Muscle of arm (tissue), 12 donors: ENCODE measurements around the gene CNFN. TPM values are rescaled to one million over a fixed set of nuclear protein-coding genes. Genes with fewer than 3 reads are reported as not detected.
"Not testable (repeated sequence)": the region's sequence is repeated elsewhere in the genome, so short reads cannot be mapped to it uniquely, and the experiment has no call there.

Source experiments
- DNase-seq: peaks from one replicate; pipeline ENCODE4 v3.0.0-alpha.2; 2013
- polyA plus RNA-seq, 12 donors: library from polyadenylated mRNA; unstranded; fragments of 120-200 nt; gene quantifications; one replicate each; pipeline ENCODE4 v1.2.1, GENCODE V29; 2013; ENCODE audit not compliant: insufficient read length in 12 of 12

Gene CNFN
- polyA plus RNA-seq, 12 donors: 0.47 to 4.1 (median 0.61) TPM; not detected in 7

- DNase-seq: no peak
Measured at GRCh38 chr19:42351079-42351735, 38.9 kb downstream of the CNFN start.

- DNase-seq: no peak
Measured at GRCh38 chr19:42350417-42350816, 39.7 kb downstream of the CNFN start.

GRCh38 chr19:42349378-42350107 is 40.6 kb downstream of the CNFN start:
- DNase-seq: no peak

- no peak for DNase-seq
Measured at GRCh38 chr19:42348211-42348610, 41.9 kb downstream of the CNFN start.

- DNase-seq: no peak
Measured at GRCh38 chr19:42345191-42345812, 44.8 kb downstream of the CNFN start.

- no peak for DNase-seq
Measured at GRCh38 chr19:42344336-42344893, 45.7 kb downstream of the CNFN start.

- DNase-seq: no peak
Measured at GRCh38 chr19:42343344-42344110, 46.6 kb downstream of the CNFN start.

GRCh38 chr19:42339922-42340321 is 50.2 kb downstream of the CNFN start:
- DNase-seq: not testable (repeated sequence)

- DNase-seq: not testable (repeated sequence)
Measured at GRCh38 chr19:42339126-42339860, 50.8 kb downstream of the CNFN start.

Other genes with a start within 250 kb of the CNFN start
- gene DEDD2, start 172.6 kb downstream of the CNFN start, polyA plus RNA-seq: 10 to 100 TPM in 9 of 12 donors, 1 to 10 TPM in 1, not detected in 2; 9.9 to 17.4 (median 12.0) TPM
- gene ZNF526, start 170.0 kb downstream of the CNFN start, polyA plus RNA-seq: 1 to 10 TPM in 11 of 12 donors, not detected in 1; 4.5 to 8.4 (median 6.8) TPM
- 10 to 100 TPM in 11 of 12 donors, not detected in 1; 36.1 to 84.0 (median 42.9) TPM for gene GSK3A, start 147.7 kb downstream of the CNFN start, polyA plus RNA-seq
- gene ERF, start 135.2 kb downstream of the CNFN start, polyA plus RNA-seq: 10 to 100 TPM in 11 of 12 donors, not detected in 1; 27.1 to 66.4 (median 32.7) TPM
- gene CIC, start 121.0 kb downstream of the CNFN start, polyA plus RNA-seq: 10 to 100 TPM in 11 of 12 donors, not detected in 1; 25.3 to 66.6 (median 31.6) TPM
- gene PRR19, start 88.2 kb downstream of the CNFN start, polyA plus RNA-seq: 1 to 10 TPM in 2 of 12 donors, under 1 TPM in 8, not detected in 2; 0.34 to 1.8 (median 0.62) TPM
- 10 to 100 TPM in 11 of 12 donors, not detected in 1; 20.2 to 37.1 (median 28.1) TPM for gene PAFAH1B3, start 87.7 kb downstream of the CNFN start, polyA plus RNA-seq
- under 1 TPM in 10 of 12 donors, not detected in 2; 0.12 to 0.56 (median 0.26) TPM for gene TMEM145, start 77.0 kb downstream of the CNFN start, polyA plus RNA-seq
- gene MEGF8, start 64.7 kb downstream of the CNFN start, polyA plus RNA-seq: 10 to 100 TPM in 11 of 12 donors, not detected in 1; 19.3 to 31.5 (median 23.5) TPM
- gene LIPE, start 37.1 kb upstream of the CNFN start, polyA plus RNA-seq: 10 to 100 TPM in 2 of 12 donors, 1 to 10 TPM in 9, not detected in 1; 4.0 to 20.1 (median 7.2) TPM
- gene CXCL17, start 52.6 kb upstream of the CNFN start, polyA plus RNA-seq: 1 to 10 TPM in 3 of 12 donors, not detected in 9; 1.5 to 3.2 (median 2.0) TPM
- 10 to 100 TPM in 1 of 12 donors, 1 to 10 TPM in 10, not detected in 1; 1.1 to 20.0 (median 2.0) TPM for gene CEACAM1, start 138.2 kb upstream of the CNFN start, polyA plus RNA-seq
- gene CEACAM8, start 204.6 kb upstream of the CNFN start, polyA plus RNA-seq: 1 to 10 TPM in 1 of 12 donors, under 1 TPM in 6, not detected in 5; 0.08 to 1.1 (median 0.15) TPM